Chondrocyte (in vitro differentiated cells): ENCODE measurements around the gene ST13. TPM values are rescaled to one million over a fixed set of nuclear protein-coding genes. Genes with fewer than 3 reads are reported as not detected.

Experiments used
- DNase-seq: peaks from one replicate; pipeline ENCODE4 v3.0.0; 2021; ENCODE audit warnings: mixed read lengths, low spot score
- H3K27ac Mint-ChIP-seq: one replicate; pipeline ENCODE4 v1.8.0; 2021; ENCODE audit warnings: mild to moderate bottlenecking, moderate library complexity, mixed read lengths; ENCODE audit not compliant: unreplicated experiment
- H3K27me3 Mint-ChIP-seq: 2 replicates; pipeline ENCODE4 v1.8.0; 2021; ENCODE audit warnings: low read depth, mixed read lengths
- H3K36me3 Mint-ChIP-seq: 2 replicates; pipeline ENCODE4 v1.8.0; 2021; ENCODE audit warnings: low read depth, mixed read lengths
- H3K4me1 Mint-ChIP-seq: 2 replicates; pipeline ENCODE4 v1.8.0; 2021; ENCODE audit warnings: low read depth, mild to moderate bottlenecking, mixed read lengths
- H3K4me3 Mint-ChIP-seq: one replicate; pipeline ENCODE4 v1.8.0; 2021; ENCODE audit warnings: mild to moderate bottlenecking, moderate library complexity, mixed read lengths; ENCODE audit not compliant: unreplicated experiment
- H3K9me3 Mint-ChIP-seq: 2 replicates; pipeline ENCODE4 v1.8.0; 2021; ENCODE audit warnings: low read depth, mixed read lengths
- total RNA-seq: library from RNA; stranded (reverse); gene quantifications from 3 replicates; pipeline ENCODE4 v1.2.1, GENCODE V29; 2021
- TF ChIP-seq, protein P1 (sequence below): fragments of 200-600 bp; sonication (generic); IDR thresholded peaks from 2 replicates; pipeline ENCODE4 v1.5.0; 2021; ENCODE audit warnings: antibody characterized with exemption, mild to moderate bottlenecking, moderate library complexity

Gene ST13
- total RNA-seq, 1 donor from 2014 or later, result 207 TPM

DNA sequence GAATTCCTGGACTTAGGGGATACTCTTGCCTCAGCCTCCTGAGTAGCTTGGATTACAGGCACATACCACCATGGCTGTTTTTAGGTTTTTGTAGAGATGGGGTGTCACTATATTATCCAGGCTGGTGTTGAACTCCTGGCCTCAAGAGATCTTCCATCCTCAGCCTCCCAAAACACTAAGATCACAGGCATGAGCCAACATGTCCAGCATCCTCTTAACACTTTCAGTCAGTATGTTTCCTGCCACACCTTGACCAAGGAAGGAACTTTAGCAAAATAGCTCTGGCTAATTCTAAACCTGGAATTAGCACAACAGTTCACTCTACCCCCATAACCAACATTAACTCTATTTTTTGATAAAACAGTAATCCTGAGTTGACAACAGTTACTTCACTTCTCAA lies 32.7 kb upstream of the ST13 start:
- DNase-seq, result no peak
- Mint-ChIP-seq H3K27ac (no peak overlapping the region), H3K4me3 (no peak overlapping the region), H3K9me3 (no peaks in the 10 kb centered on the region), H3K36me3 (peaks cover 18% of the 10 kb centered on the region), H3K27me3 (no peaks in the 10 kb centered on the region), H3K4me1 (no peaks in the 10 kb centered on the region)
- TF ChIP-seq, protein P1, sequence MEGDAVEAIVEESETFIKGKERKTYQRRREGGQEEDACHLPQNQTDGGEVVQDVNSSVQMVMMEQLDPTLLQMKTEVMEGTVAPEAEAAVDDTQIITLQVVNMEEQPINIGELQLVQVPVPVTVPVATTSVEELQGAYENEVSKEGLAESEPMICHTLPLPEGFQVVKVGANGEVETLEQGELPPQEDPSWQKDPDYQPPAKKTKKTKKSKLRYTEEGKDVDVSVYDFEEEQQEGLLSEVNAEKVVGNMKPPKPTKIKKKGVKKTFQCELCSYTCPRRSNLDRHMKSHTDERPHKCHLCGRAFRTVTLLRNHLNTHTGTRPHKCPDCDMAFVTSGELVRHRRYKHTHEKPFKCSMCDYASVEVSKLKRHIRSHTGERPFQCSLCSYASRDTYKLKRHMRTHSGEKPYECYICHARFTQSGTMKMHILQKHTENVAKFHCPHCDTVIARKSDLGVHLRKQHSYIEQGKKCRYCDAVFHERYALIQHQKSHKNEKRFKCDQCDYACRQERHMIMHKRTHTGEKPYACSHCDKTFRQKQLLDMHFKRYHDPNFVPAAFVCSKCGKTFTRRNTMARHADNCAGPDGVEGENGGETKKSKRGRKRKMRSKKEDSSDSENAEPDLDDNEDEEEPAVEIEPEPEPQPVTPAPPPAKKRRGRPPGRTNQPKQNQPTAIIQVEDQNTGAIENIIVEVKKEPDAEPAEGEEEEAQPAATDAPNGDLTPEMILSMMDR, result no peak

DNA sequence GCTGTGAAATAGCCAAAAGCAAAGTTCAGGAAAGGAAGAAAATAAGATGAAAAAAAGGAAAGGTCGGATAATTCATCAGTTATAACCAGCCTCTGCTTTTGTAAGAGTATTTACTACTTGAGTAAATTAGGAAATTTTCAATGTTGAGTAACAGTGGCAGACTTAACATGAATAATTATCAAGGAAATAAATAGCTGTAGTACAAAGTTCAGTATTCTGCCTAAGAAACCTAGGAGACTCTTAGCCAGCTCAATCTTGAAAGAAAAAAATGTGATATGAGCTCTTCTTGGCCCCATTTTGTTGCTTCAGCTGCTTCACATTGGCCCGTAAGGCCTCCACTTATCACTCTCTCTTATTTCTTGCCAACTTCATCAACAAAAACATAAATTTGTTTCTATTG lies 22.5 kb upstream of the ST13 start:
- Mint-ChIP-seq H3K27ac (no peak overlapping the region), H3K9me3 (no peaks in the 10 kb centered on the region), H3K4me3 (no peak overlapping the region), H3K4me1 (no peaks in the 10 kb centered on the region), H3K27me3 (no peaks in the 10 kb centered on the region), H3K36me3 (peaks cover 11% of the 10 kb centered on the region)
- DNase-seq, result no peak
- TF ChIP-seq, protein P1, result no peak

DNA sequence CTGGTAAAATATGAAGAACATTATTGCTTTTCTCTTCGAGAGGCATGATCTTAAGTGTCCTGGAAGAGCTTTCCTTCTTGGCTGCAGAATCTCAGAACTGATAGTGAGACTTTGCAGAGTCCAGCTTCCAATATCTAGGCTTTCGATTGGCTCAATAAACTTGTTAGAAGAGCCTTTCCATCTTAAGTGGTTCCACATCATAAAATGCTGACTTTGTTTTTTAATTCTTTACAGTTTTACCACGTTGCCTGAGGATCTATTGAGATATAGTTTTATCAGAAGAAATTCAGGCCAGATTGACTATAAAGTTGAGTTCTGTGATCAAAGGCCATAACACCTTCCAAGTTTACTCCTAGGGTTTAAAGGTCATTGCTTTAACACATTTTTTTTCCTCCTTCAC lies 21.0 kb upstream of the ST13 start:
- Mint-ChIP-seq H3K36me3 (peaks cover 8% of the 10 kb centered on the region), H3K27ac (no peak overlapping the region), H3K4me1 (no peaks in the 10 kb centered on the region), H3K4me3 (no peak overlapping the region), H3K27me3 (no peaks in the 10 kb centered on the region), H3K9me3 (no peaks in the 10 kb centered on the region)
- TF ChIP-seq, protein P1, result no peak
- no peak for DNase-seq

DNA sequence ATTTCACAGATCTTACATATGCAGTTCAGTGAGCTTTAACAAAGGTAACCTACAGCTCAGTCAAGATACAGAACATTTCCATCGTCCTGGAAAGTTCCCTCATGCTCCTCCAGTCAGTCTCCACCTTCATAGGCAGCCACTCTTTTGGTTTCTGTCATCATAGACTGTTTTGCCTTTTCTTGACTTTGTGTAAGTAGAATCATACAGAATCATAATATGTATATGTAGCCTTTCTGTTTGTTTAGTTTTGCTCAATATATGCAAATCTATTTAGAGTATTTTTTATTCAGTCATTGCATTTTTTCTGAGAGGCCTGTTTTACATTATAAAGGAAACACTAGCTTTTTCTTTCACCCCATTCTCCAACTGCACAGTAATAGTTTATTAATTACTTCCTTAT lies 20.5 kb upstream of the ST13 start:
- Mint-ChIP-seq H3K27me3 (no peaks in the 10 kb centered on the region), H3K4me1 (no peaks in the 10 kb centered on the region), H3K27ac (no peak overlapping the region), H3K9me3 (no peaks in the 10 kb centered on the region), H3K36me3 (peaks cover 7% of the 10 kb centered on the region), H3K4me3 (no peak overlapping the region)
- no peak for DNase-seq
- TF ChIP-seq, protein P1, result no peak

DNA sequence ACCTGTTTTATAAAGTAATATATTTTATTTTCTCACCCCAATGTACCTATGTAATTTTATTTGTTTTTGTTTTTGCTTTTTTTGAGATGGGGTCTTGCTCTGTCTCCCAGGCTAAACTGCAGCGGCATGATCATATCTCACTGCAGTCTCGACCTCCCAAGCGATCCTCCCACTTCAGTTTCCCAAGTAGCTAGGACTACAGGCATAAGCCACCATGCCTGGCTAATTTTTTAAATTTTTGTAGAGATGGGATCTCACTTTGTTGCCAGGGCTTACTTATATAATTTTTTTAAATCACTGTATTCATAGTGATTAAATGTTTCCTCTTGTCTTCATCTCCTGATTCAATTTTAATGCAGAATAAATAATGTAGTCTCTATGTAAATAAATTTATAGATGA lies 18.7 kb upstream of the ST13 start:
- H3K36me3 Mint-ChIP-seq, result no peaks in the 10 kb centered on the region
- no peak overlapping the region for H3K4me3 Mint-ChIP-seq
- H3K4me1 Mint-ChIP-seq, result no peaks in the 10 kb centered on the region
- no peak for DNase-seq
- TF ChIP-seq, protein P1, result no peak
- H3K27ac Mint-ChIP-seq, result no peak overlapping the region
- no peaks in the 10 kb centered on the region for H3K27me3 Mint-ChIP-seq
- H3K9me3 Mint-ChIP-seq, result no peaks in the 10 kb centered on the region
